H1 (cell line): Measurements from ENCODE around the gene AKR7A2. TPM values are rescaled to one million over a fixed set of nuclear protein-coding genes. Genes with fewer than 3 reads are reported as not detected.

ENCODE experiments used
- CTCF ChIA-PET: fragments of 300-600 bp; sonication (Branson Sonifier 250); formaldehyde crosslinking; loops from one replicate; lab custom pipeline; 2021; ENCODE audit not compliant: partially characterized antibody; lab: Charles Lee
- POLR2A ChIA-PET: fragments of 300-600 bp; sonication (Branson Sonifier 250); formaldehyde crosslinking; loops from one replicate; lab custom pipeline; 2021; ENCODE audit warnings: inconsistent platforms; ENCODE audit not compliant: partially characterized antibody; lab: Charles Lee
- DNase-seq, 2 experiments: peaks; one replicate each; pipeline versions ENCODE4 v3.0.0 to v3.0.0-alpha.2; 2010 to 2022; ENCODE audit warnings: low spot score in 2 of 2, low read depth in 1 of 2, mixed read lengths in 1 of 2
- FAIRE-seq: peaks from 2 replicates; lab custom pipeline; 2011; peaks lifted over from hg19 to GRCh38; lab: Jason Lieb, UNC
- H2AFZ ChIP-seq: 2 replicates; pipeline ENCODE4 v1.8.1; 2012; ENCODE audit warnings: low read length, inconsistent platforms
- H2AK5ac ChIP-seq: 2 replicates; pipeline ENCODE4 v1.6.1; 2013; ENCODE audit warnings: low read depth, low read length
- H2BK120ac ChIP-seq: replicated peaks from 2 replicates; pipeline ENCODE3; 2013; ENCODE audit warnings: low read depth, low read length, inconsistent platforms
- H2BK12ac ChIP-seq: 2 replicates; pipeline ENCODE4 v1.6.1; 2013; ENCODE audit warnings: low read depth, low read length
- H2BK15ac ChIP-seq: 2 replicates; pipeline ENCODE4 v1.6.1; 2013; ENCODE audit warnings: low read length
- H2BK20ac ChIP-seq: 2 replicates; pipeline ENCODE4 v1.6.1; 2013; ENCODE audit warnings: low read length
- H2BK5ac ChIP-seq: 2 replicates; pipeline ENCODE4 v1.6.1; 2013; ENCODE audit warnings: low read depth, low read length
- H3K14ac ChIP-seq: 2 replicates; pipeline ENCODE4 v1.6.1; 2013; ENCODE audit warnings: inconsistent platforms; ENCODE audit not compliant: insufficient read length
- H3K18ac ChIP-seq: 2 replicates; pipeline ENCODE4 v1.6.1; 2013; ENCODE audit warnings: low read length; ENCODE audit errors: extremely low read depth
- H3K23ac ChIP-seq: 2 replicates; pipeline ENCODE4 v1.6.1; 2013; ENCODE audit warnings: inconsistent platforms; ENCODE audit not compliant: insufficient read length
- H3K23me2 ChIP-seq: 2 replicates; pipeline ENCODE4 v1.6.1; 2013; ENCODE audit warnings: low read depth, low read length
- H3K27ac ChIP-seq: 2 replicates; pipeline ENCODE4 v1.6.1; 2011; ENCODE audit warnings: low read depth, low read length, inconsistent platforms
- H3K27me3 ChIP-seq, 4 experiments: replicated peaks in 1 of 4; 1 replicate in 1 of 4; 2 replicates in 3 of 4; pipeline versions ENCODE4 v1.6.1 to v1.8.1; 2011 to 2013; ENCODE audit warnings: low read length in 3 of 4, mild to moderate bottlenecking in 3 of 4, inconsistent platforms in 2 of 4, mixed read lengths in 2 of 4, moderate library complexity in 1 of 4; ENCODE audit not compliant: control insufficient read depth in 3 of 4, insufficient read depth in 3 of 4; ENCODE audit errors: extremely low read depth in 1 of 4
- H3K36me3 ChIP-seq, 4 experiments: 2 replicates each; pipeline versions ENCODE4 v1.6.1 to v1.8.1; 2011 to 2013; ENCODE audit warnings: mild to moderate bottlenecking in 4 of 4, low read length in 3 of 4, moderate library complexity in 2 of 4, control low read depth in 1 of 4, inconsistent platforms in 1 of 4; ENCODE audit not compliant: insufficient read depth in 4 of 4, control insufficient read depth in 2 of 4
- H3K4ac ChIP-seq: replicated peaks from 2 replicates; pipeline ENCODE3; 2013; ENCODE audit warnings: low read length, low read depth, mixed read lengths, inconsistent platforms; ENCODE audit not compliant: insufficient read length
- H3K4me1 ChIP-seq, 4 experiments: replicated peaks in 1 of 4; 1 replicate in 1 of 4; 2 replicates in 3 of 4; pipeline versions ENCODE4 v1.6.1 to v1.8.1; 2011 to 2013; ENCODE audit warnings: low read length in 3 of 4, inconsistent platforms in 2 of 4, mixed read lengths in 1 of 4; ENCODE audit not compliant: insufficient read depth in 4 of 4, control insufficient read depth in 3 of 4
- H3K4me2 ChIP-seq, 2 experiments: 2 replicates each; pipeline versions ENCODE4 v1.6.1 to v1.8.1; 2011 to 2013; ENCODE audit warnings: low read depth in 2 of 2, low read length in 2 of 2, control low read depth in 1 of 2, inconsistent platforms in 1 of 2, mild to moderate bottlenecking in 1 of 2; ENCODE audit not compliant: insufficient read depth in 1 of 2
- H3K4me3 ChIP-seq, 4 experiments: fragments of 200-600, 300-600 bp in 1 of 4; sonication (generic), shearing (Covaris generic), sonication (Bioruptor Twin) in 1 of 4; 2 replicates each; pipeline versions ENCODE4 v1.5.1 to v1.8.1; 2011 to 2016; ENCODE audit warnings: low read length in 4 of 4, low read depth in 3 of 4, control low read depth in 2 of 4, inconsistent platforms in 2 of 4, mild to moderate bottlenecking in 2 of 4, mixed read lengths in 1 of 4, moderate library complexity in 1 of 4; ENCODE audit not compliant: insufficient read depth in 2 of 4; ENCODE audit errors: extremely low read depth in 1 of 4
- H3K56ac ChIP-seq: replicated peaks from 2 replicates; pipeline ENCODE3; 2013; ENCODE audit warnings: low read depth, mild to moderate bottlenecking, mixed read lengths, low read length, inconsistent platforms; ENCODE audit not compliant: insufficient read length
- H3K79me1 ChIP-seq: 2 replicates; pipeline ENCODE4 v1.6.1; 2013; ENCODE audit warnings: low read depth, low read length, control low read depth
- H3K79me2 ChIP-seq, 2 experiments: 2 replicates each; pipeline versions ENCODE4 v1.6.1 to v1.8.1; 2012 to 2013; ENCODE audit warnings: low read length in 2 of 2, mild to moderate bottlenecking in 2 of 2, inconsistent platforms in 1 of 2; ENCODE audit not compliant: insufficient read depth in 2 of 2, control insufficient read depth in 1 of 2
- H3K9ac ChIP-seq, 4 experiments: replicated peaks in 1 of 4; 1 replicate in 1 of 4; 2 replicates in 3 of 4; pipeline versions ENCODE4 v1.6.1 to v1.8.1; 2011 to 2013; ENCODE audit warnings: low read depth in 3 of 4, low read length in 3 of 4, control low read depth in 2 of 4, mild to moderate bottlenecking in 2 of 4, moderate library complexity in 2 of 4, inconsistent platforms in 1 of 4; ENCODE audit errors: extremely low read depth in 1 of 4
- H3K9me3 ChIP-seq, 2 experiments: 2 replicates each; pipeline versions ENCODE4 v1.6.1 to v1.8.1; 2012 to 2013; ENCODE audit warnings: mild to moderate bottlenecking in 2 of 2, moderate library complexity in 2 of 2, control low read depth in 1 of 2, inconsistent platforms in 1 of 2, low read depth in 1 of 2, low read length in 1 of 2, mixed read lengths in 1 of 2; ENCODE audit not compliant: insufficient read depth in 2 of 2
- H4K20me1 ChIP-seq, 2 experiments: replicated peaks in 1 of 2; 2 replicates each; pipeline versions ENCODE3 to v1.8.1; 2011 to 2013; ENCODE audit warnings: inconsistent platforms in 2 of 2, low read length in 2 of 2, mild to moderate bottlenecking in 1 of 2; ENCODE audit not compliant: insufficient read depth in 2 of 2, control insufficient read depth in 1 of 2
- H4K5ac ChIP-seq: 2 replicates; pipeline ENCODE4 v1.6.1; 2013; ENCODE audit warnings: low read length, low read depth, mixed read lengths, inconsistent platforms; ENCODE audit not compliant: insufficient read length
- H4K8ac ChIP-seq: 2 replicates; pipeline ENCODE4 v1.8.0; 2013; ENCODE audit warnings: mild to moderate bottlenecking, moderate library complexity, low read length, inconsistent platforms; ENCODE audit not compliant: insufficient read depth; ENCODE audit errors: extremely low read depth
- H4K91ac ChIP-seq: replicated peaks from 2 replicates; pipeline ENCODE3; 2013; ENCODE audit warnings: low read length, mixed read lengths, inconsistent platforms; ENCODE audit not compliant: insufficient read length
- KDM5A ChIP-seq: fragments of 200-600 bp; IDR thresholded peaks from 2 replicates; pipeline ENCODE4 v1.7.1; 2012; ENCODE audit warnings: mild to moderate bottlenecking, low read length, inconsistent platforms, mixed read lengths
- MAX ChIP-seq: IDR thresholded peaks from 2 replicates; pipeline ENCODE4 v1.6.1; 2012; ENCODE audit warnings: inconsistent platforms
- WGBS, 2 experiments: shearing (Covaris generic) in 1 of 2; methylation state at CpG; one replicate each; pipeline versions ENCODE4 v1.1.6 to v1.1.7; 2013 to 2015; ENCODE audit warnings: low lambda C conversion rate in 2 of 2, mixed read lengths in 2 of 2, inconsistent platforms in 1 of 2, low coverage in 1 of 2, missing lambda C conversion rate in 1 of 2; ENCODE audit not compliant: insufficient replicate concordance in 2 of 2, insufficient coverage in 1 of 2, insufficient read length in 1 of 2; ENCODE audit errors: extremely low coverage in 1 of 2, missing lambda C conversion rate in 1 of 2; 5-methylcytosine and 5-hydroxymethylcytosine counted together
- polyA plus RNA-seq, 7 experiments: library from polyadenylated mRNA; depleted of rRNA in 3 of 7; stranded (reverse) in 5 of 7; unstranded in 2 of 7; fragments of >200 nt in 5 of 7; fragments of 200-250 nt in 2 of 7; gene quantifications; 1 replicate in 5 of 7; 2 replicates in 1 of 7; 4 replicates in 1 of 7; pipeline versions ENCODE4 v1.2.1 to v1.2.3, GENCODE V29; 2011 to 2013; ENCODE audit warnings: missing spikeins in 2 of 7, mixed read lengths in 2 of 7
- total RNA-seq: library from RNA; stranded (reverse); fragmentation: NEBNext Ultra II Directional; extraction: Animal tissue kit (Norgen Biotek cat#: 25700); gene quantifications from 2 replicates; pipeline ENCODE4 v1.2.1, GENCODE V29; 2021

AKR7A2 gene
- total and polyA plus RNA-seq, 2 of the 8 experiments (the other 6 are each of a cell fraction or from before 2014, with no cell fraction given), result 32.0 to 48.3 TPM

- Histone ChIP-seq H3K9ac (no peak overlapping the region), H3K23me2 (peaks cover 10% of the 10 kb centered on the region; the same call in 1 of the 2 replicates), H3K9me3 (no peaks in the 10 kb centered on the region), H3K4ac (no peak overlapping the region), H4K91ac (no peak overlapping the region), H4K20me1 (peaks cover 8 to 20% of the 10 kb centered on the region in 2 experiments), H3K23ac (no peak overlapping the region), H3K79me1 (peaks cover 2% of the 10 kb centered on the region; the same call in 1 of the 2 replicates), H3K14ac (no peak overlapping the region), H3K4me1 (peaks cover 0 to 17% (median 11%) of the 10 kb centered on the region in 4 experiments; a peak in 6 of 7 replicates), H2BK15ac (no peak overlapping the region), H3K4me3 (no peak overlapping the region), H2BK5ac (no peak overlapping the region), H2BK12ac (no peak overlapping the region), H3K36me3 (peaks cover 0 to 6% (median 0%) of the 10 kb centered on the region in 4 experiments; a peak in 2 of 8 replicates), H3K4me2 (no peak overlapping the region; a peak in 1 of 4 replicates), H3K56ac (no peak overlapping the region), H2AK5ac (no peak overlapping the region), H4K5ac (no peak overlapping the region), H3K27ac (no peak overlapping the region), H4K8ac (peak overlapping the region; percentile 8; the same call in 1 of the 2 replicates), H3K18ac (no peak overlapping the region), H3K79me2 (peaks cover 0 to 2% of the 10 kb centered on the region in 2 experiments; a peak in 1 of 4 replicates), H2AFZ (no peak overlapping the region), H2BK20ac (no peak overlapping the region), H3K27me3 (peaks cover 0 to 4% (median 1%) of the 10 kb centered on the region in 4 experiments; a peak in 1 of 7 replicates), H2BK120ac (no peak overlapping the region)
- DNase-seq (no peak), FAIRE-seq (no peak)
- no peak for TF ChIP-seq KDM5A
- TF ChIP-seq MAX, result no peak
- ChIA-PET POLR2A (interaction anchor here (0.6 to 16.9 kb wide), 4 partner anchors 17 to 85 kb away, joined by 3 to 143 read pairs (median 15); partner anchors contain the start of genes EMC1 and MRTO4), CTCF (interaction anchor here (0.6 to 1.3 kb wide), 6 partner anchors 17 to 348 kb away, joined by 3 to 4 read pairs (median 4); no protein-coding TSS in a partner anchor)
- 88% methylated on average over 9 of the region's 10 CpGs; no CpG with 5 or more reads in 1 of the 2 experiments for WGBS, 2 experiments
Measured at GRCh38 chr1:19313961-19314882, 2.3 kb upstream of the AKR7A2 start.
